ENCODE results near the gene MYCBP2.

The MYCBP2 gene

DNA sequence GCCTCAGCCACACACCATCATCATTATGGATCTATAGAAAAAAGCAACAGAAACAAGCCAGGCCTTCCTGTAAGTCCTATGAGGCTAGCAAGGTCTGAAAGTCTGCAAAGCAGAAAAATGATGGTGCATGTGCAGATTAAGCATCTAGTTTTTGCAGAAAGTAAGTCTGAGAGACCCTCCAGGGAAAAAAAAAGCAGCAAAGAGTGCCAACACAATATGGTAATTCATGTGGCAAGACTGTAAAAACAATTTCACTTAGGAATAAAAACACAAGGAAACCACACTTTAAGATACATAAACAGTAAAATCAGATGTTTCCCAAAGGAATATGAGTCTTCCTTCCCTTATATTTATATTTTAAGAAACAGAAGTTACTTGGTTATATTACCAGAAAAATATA, 187.6 kb downstream of the MYCBP2 start:
- peak; percentile 17 for DNase-seq (ENCODE audit: low read depth)
- H3K4me3 ChIP-seq (ENCODE audit: low read depth, low read length) = no peak overlapping the region

DNA sequence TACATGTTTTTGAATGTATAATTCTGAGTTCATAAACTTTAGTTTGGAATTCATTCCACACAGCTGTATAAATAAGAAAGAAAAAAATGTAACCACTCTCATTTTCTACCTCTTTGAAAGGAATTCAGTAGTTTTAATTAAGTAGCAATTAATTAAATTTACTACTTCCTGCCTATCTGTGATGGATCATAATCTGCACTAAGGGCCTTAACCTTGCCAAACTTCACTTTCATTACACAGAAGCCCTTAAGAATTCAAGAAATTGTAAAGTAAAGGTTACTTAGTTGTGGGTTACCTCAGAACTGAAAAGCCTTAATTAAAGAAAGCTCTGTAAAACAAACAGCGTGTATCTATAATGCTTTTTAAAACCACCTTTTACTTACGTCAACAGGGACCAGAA, 188.1 kb downstream of the MYCBP2 start:
- DNase-seq (ENCODE audit: low read depth) = no peak
- no peak overlapping the region for H3K4me3 ChIP-seq (ENCODE audit: low read depth, low read length)

DNA sequence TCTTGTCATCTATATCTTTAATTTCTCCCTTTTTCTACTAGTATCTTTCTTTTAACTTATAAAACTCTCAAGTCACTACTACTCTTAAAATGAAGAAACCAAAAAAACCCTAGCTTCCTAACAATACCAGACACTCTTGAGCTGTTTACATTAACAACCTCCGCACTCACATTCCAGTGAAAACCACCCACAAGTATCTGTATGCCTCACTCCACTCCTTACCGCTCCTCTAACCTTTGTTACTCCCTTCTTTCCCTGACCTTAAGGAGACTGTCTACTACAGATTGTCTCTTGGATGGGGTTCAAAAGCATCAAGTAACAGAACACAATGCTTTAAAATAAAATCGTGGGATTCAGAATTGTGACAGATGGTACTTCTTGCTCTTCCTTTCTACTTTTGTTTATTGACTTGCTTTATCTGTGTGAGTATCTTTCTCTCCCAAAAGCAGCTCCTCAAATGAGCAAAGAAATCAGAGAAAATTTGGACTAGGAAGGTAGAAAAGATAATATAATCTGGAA, 189.9 kb downstream of the MYCBP2 start:
- DNase-seq (ENCODE audit: low read depth) = peak; percentile 93
- H3K4me3 ChIP-seq (ENCODE audit: low read depth, low read length) = no peak overlapping the region

DNA sequence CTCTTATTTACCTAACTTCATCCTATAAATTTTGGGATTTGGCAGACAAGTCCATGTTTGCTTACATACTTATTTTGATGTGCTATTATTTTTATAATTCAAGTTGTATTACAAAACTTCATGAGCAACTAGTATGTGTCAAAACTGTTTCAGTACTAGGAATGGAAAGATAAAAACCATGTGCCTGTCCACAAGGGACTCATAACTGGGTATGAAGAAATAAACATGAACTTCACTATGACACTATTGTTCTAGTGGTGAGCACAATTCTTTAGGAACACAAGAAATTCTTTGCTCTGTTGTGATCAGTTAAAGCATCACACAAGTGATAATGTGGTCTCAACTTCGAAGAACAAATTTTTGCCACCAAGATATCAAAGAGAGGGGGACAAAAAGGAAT, 202.5 kb downstream of the MYCBP2 start:
- DNase-seq (ENCODE audit: low read depth) = no peak

DNA sequence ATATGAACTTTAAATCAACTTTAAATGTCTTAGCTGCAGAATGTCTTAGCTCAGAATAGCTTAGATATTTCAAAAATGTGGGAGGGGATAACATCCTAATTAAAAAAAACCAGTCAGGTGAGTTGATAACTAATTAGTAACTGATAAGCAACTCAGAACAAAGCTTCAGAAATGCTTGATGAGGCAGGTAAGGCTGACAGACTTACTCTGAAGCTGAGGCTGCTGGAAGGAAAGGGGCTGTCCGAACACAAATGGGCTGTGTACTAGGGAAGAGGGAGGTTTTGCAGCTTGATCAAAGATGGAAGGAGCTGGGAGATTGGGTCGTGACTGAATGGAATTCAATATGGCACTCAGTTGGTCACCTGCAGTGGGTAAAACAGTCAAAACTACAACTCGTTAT, 208.8 kb downstream of the MYCBP2 start:
- no peak overlapping the region for H3K4me3 ChIP-seq (ENCODE audit: low read depth, low read length)

More for the DNA sequence above, 202.5 kb downstream of the MYCBP2 start:
- no peak overlapping the region for H3K4me3 ChIP-seq (ENCODE audit: low read depth, low read length)

DNA sequence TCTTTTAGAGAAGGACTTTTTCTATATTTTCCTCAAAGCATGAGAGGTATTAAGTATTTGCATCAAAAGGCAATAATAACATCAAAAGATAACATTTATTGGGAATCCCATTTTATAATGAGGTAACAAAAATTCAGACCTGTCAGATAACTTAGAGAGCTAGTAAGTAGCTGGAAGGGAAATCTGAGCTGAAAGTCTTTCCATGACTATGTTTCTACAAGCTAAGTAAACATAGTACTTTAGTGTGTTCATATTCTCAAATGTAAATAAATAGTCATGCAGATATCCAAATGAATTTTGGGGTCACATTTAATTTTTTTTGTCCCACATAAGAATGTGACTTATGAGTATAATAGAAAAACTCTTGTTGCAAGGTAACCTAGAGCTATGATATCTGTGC, 212.6 kb downstream of the MYCBP2 start:
- no peak overlapping the region for H3K4me3 ChIP-seq (ENCODE audit: low read depth, low read length)
- no peak for DNase-seq (ENCODE audit: low read depth)

More for the DNA sequence above, 208.8 kb downstream of the MYCBP2 start:
- DNase-seq (ENCODE audit: low read depth) = no peak

DNA sequence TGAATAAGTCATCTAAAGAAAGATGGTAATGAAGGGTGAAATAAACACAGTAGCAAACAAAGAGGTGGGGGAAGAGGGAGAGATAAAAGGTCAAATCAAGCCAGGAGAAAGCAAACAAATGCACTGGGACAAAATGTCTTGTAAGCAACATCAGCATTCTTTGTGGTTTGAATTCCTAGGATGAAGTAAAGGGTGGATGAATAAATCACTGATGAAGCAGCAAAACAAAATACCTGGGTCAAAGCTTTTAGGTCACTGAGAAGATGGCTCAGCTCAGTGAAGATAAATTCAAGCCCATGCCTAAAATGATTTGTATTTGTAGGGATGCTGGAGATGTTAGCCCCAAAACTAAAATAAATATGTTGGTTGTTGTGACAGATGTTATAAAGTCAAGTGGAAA, 213.4 kb downstream of the MYCBP2 start:
- no peak for DNase-seq (ENCODE audit: low read depth)
- no peak overlapping the region for H3K4me3 ChIP-seq (ENCODE audit: low read depth, low read length)

DNA sequence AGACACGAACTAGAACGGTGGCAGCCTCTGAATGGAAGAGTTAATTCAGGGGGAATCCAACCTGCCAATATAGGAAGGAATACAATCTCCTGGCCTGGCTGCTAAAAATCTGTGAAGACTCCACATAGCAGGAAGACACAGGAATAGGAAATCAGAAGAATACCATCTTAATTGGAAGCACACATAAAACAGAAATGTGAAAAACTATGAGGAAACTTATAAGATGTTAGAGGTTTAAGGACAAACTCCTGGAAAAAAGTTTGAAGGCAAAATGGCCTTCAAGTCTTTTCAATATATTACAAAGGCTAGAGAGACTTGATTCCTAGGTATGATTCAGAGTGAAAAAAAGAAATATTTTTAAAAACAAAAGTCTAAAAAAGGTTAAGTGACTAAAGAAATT, 221.8 kb downstream of the MYCBP2 start:
- no peak for DNase-seq (ENCODE audit: low read depth)
- no peak overlapping the region for H3K4me3 ChIP-seq (ENCODE audit: low read depth, low read length)

DNA sequence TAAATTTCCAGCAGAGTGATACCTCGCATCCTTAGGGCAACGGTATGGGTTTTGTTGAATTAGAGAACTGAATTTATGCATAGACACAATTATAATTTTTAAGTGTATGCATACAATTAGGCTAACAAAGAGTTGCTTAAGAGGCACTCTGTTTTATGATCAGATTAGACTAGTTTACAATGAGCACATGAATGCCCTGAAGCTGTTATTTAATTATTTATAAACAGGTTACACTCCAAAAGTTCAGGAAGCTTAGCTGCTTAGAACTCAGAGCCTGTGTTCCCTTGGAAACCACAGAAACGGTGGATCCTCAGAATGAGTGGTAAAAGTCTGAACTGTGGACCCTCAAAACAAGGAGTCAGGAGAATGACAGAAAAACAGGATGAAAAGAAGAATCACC, 227.5 kb downstream of the MYCBP2 start:
- DNase-seq (ENCODE audit: low read depth) = no peak
- H3K4me3 ChIP-seq (ENCODE audit: low read depth, low read length) = no peak overlapping the region

DNA sequence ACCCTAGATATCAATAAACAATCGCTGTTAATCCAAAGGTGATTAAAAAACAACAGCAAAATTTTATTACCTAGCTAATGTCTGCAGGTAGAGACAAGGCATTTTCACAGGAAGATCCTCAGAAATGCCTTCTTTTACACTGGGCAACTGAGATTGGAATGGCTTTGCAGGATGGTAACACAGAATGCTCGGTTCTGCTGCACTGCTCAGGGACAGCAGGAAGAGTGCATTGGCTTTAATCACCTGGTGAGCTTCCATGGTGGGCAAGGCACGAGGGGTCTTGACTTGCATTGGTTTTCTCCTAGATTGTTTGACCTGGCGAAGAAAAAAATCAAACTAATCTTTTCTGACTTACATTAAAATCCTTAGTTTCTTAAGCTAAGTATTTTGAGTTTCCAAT, 231.6 kb downstream of the MYCBP2 start:
- H3K4me3 ChIP-seq (ENCODE audit: low read depth, low read length) = no peak overlapping the region

DNA sequence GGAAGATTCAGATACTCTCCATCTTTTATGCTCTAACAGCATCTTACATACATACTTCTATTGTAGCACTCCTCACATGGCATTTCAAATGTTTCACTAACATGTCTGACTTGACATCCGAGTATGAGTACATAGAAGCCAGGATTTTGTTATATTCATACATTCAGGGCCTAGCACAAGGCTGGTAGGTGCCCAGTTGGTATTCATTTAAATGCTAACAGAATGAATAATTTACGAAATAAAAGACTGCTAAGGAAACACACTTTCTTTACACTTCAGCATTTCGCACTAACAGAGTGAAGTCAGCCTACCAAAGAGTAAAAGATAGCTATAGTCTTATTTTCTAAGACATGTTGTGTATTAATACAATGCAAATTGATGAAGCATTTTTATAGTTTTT, 232.1 kb downstream of the MYCBP2 start:
- DNase-seq (ENCODE audit: low read depth) = no peak
- H3K4me3 ChIP-seq (ENCODE audit: low read depth, low read length) = no peak overlapping the region

More for the DNA sequence above, 231.6 kb downstream of the MYCBP2 start:
- DNase-seq (ENCODE audit: low read depth) = no peak

DNA sequence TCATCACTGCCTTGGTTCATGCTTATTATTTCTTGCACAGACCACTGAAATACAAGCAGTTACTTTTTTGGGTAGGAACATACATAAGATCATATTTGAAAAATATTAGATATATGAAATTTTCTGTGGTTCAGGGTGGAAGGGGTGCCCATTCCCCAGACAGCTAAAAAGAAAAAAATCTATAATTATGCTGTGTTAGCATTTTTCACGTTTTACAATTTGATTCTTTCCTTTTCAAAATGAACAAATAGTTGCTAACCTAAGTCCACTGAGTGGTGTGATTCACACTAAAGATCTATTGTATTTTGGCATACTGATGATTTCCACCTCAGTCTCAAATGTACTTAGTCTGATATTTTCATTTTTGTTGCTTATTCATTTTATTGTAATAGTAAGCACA, 233.2 kb downstream of the MYCBP2 start:
- DNase-seq (ENCODE audit: low read depth) = no peak
- H3K4me3 ChIP-seq (ENCODE audit: low read depth, low read length) = no peak overlapping the region

DNA sequence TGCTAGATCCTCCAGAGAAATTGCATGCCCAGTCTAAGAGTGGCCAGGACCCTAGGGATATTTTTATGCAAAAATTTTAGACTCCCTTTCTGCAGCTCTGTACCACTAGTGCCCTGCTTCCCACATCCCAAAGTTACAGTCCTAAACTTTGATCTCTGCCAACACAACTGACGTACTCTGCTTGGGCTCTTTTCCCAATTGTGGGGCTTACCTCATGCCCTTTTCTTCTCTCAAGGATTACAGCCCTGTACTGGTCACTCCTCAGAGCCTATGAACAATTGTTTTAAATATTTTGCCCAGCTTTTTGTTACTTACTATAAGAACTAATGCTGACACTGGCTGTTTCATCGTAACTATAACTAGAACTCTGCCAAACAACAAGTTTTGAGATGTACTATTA, 242.1 kb downstream of the MYCBP2 start:
- no peak for DNase-seq (ENCODE audit: low read depth)

DNA sequence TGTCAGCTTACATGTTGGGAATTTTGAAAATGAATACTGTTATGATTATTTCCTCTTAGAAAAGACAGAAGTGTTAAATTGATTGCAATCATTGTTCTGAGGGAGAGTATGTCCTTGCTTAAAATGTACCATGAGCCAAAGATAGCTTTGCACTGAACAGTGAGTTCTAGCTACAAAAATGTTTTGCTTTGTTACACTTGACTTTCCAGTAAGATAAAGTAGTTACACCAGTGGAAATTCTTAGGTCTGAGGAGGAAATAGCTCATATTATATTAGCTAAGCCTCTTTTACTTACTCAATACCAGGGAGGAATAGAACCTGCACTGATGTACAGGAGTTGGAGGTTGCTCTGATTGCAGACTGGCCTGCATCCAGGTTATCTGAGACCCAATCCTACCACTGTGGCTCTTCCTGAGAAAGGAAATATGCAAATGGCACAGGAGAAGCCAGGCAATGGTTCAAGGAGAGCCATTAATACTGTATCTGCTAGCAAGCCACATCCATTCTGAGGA, 246.9 kb downstream of the MYCBP2 start:
- DNase-seq (ENCODE audit: low read depth) = no peak
- H3K4me3 ChIP-seq (ENCODE audit: low read depth, low read length) = no peak overlapping the region

More for the DNA sequence above, 242.1 kb downstream of the MYCBP2 start:
- no peak overlapping the region for H3K4me3 ChIP-seq (ENCODE audit: low read depth, low read length)

DNA sequence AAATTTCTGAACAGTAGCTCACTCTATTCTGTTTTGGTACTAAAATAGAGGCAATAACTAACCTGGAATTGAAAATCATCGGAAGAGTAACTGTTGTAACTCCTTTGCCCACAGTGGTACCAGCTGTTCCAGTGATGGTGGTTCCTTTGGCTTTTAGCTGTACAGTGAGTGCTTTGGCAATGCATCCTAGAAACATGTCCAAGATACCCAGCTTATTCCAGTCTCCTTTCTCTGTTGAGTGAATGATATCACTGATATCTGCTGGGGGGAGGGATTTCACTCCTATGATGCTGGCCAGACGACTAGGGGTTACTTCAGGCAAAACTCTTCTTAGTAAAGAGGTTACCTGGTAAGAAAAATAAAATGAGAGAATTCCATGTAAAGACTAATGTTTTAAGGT, 259.4 kb downstream of the MYCBP2 start:
- no peak for DNase-seq (ENCODE audit: low read depth)
- no peak overlapping the region for H3K4me3 ChIP-seq (ENCODE audit: low read depth, low read length)

DNA sequence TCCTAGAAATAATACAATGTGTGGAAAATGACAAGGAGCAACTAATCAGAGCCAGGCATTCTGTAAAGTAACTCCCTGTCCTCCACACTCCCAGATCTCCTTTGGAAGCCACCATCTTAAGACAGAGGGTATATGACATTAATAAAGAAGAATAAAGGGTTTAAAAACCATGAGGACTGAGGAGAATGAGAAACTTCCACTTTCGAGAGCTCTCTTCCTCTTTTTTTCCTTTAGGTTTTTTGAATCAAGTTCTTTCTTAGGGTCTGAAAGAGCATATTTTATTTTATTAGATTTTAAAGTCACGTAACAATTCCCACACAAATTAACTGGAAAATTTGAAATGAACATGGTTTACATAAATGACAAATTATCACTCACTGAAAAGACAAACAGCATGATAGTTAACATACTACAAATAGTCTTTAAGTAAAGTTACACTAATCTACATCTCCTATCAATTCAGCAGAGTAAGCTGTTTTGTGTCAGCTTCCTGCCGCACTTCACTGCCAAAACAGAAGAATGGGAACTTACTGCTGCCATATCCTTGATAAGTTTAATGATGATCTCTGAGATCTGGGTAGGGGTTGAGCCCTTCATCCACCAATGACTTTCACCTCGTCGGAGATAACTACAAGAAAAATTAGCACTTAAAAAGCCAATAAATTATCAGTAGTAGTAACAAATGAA, 261.3 kb downstream of the MYCBP2 start:
- no peak overlapping the region for H3K4me3 ChIP-seq (ENCODE audit: low read depth, low read length)
- DNase-seq (ENCODE audit: low read depth) = no peak

DNA sequence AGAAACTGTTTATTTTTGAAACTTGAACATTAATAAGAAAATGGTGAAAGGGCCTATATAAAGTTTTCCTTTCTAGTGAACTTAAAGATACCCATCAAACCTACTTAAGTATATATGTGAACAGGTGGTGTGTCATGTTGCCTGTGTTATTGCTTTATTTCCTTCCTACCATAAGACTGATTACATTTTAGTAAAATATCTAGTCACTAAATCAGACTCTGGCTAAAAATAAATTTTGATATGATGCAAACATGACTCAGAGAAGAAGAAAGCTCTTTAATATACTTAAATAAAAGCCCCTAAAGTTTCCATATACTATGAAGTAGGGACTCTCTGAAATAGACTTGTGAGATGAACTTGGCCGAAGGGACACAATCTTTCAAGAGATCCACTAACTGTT, 264.8 kb downstream of the MYCBP2 start:
- no peak for DNase-seq (ENCODE audit: low read depth)
- H3K4me3 ChIP-seq (ENCODE audit: low read depth, low read length) = no peak overlapping the region

DNA sequence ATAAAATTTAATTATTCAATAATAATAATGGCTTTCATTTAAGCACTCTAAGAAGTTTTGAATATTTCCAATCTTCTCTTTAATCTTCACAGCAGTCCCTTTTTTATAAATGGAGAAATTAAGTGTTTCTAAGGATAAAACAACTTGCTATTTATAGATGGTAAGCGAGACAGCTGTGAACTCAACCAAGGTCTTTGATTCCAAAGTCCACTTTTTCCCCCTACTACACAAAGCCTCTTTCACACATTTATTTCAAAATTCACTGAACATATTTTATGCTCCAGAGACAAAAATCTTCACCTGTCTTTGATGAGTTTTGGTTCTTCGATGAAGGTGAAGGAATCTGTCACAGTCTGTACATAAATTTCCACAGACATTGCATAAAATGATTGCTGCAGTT, 265.5 kb downstream of the MYCBP2 start:
- no peak for DNase-seq (ENCODE audit: low read depth)

DNA sequence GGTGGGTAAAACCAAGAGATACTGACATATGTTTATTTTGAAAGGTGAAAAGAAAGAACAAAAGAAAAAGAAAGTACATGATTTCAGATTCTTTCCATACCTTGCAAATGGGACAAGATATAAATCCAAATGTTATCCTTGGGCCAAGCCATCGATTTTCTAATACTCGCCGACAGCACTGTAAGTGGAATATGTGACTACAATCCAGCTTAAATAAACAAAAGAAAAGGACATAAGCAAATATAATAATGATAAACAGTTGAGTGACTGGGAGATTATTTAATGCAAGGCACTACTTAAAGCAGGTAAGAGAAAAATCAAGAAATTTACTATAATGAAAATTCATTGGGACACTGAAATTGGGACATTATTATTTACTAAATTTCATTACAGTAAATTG, 270.0 kb downstream of the MYCBP2 start:
- no peak overlapping the region for H3K4me3 ChIP-seq (ENCODE audit: low read depth, low read length)
- DNase-seq (ENCODE audit: low read depth) = no peak

More for the DNA sequence above, 265.5 kb downstream of the MYCBP2 start:
- H3K4me3 ChIP-seq (ENCODE audit: low read depth, low read length) = no peak overlapping the region

DNA sequence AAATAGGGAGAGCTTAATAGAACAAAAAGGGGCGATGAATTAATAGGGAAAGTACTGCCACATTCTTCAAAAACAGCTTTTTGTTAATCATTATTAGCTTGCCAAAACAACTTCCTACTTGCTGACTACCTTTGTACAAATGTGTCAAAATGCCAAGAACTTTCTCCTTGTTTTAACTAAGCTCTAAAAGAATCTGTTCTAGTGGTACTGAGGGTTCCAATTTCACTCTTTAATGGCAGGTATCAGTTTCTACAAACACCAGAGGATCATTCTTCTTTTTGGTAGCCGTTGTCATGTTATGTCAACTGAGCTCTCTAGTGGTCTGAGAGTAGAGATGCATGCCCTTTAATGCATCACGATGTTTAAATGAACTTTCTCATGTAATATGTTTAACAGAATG, 270.5 kb downstream of the MYCBP2 start:
- H3K4me3 ChIP-seq (ENCODE audit: low read depth, low read length) = no peak overlapping the region
- no peak for DNase-seq (ENCODE audit: low read depth)

DNA sequence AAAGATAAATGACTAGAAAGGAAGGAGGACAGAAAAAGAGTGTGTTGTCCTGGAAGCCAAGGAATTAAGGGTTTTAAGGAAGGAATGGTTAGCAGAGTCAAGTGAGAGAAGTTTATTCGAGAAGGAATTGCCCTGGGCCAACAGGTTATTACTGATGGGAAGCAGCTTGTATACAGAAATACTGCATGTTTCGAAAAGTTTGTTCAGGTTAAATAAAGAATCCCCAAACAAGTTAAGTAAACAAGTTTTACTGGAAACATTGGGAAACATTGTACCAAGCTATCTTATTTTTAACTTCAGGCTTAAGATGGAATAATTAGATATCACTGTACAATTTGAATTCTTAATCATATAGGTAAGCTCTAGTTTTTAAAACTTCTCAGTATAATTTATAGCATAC, 271.7 kb downstream of the MYCBP2 start:
- DNase-seq (ENCODE audit: low read depth) = no peak
- H3K4me3 ChIP-seq (ENCODE audit: low read depth, low read length) = no peak overlapping the region

Measured in skeletal muscle cell (primary cell).